GM19043 (cell line): ENCODE data around the gene UBE2D4.
A peak's percentile ranks its signal among the peaks of the same experiment; 100 is the strongest.

Experiments
- ATAC-seq: cut with Tn5 transposase; IDR thresholded peaks from one replicate; pipeline ENCODE4 v1.9.1; 2021; ENCODE audit warnings: low read depth; ENCODE audit not compliant: unreplicated experiment

UBE2D4 gene

GRCh38 chr7:43906331-43907010 is 19.8 kb upstream of the UBE2D4 start, which contains the start of gene URGCP:
Gene URGCP, minus strand, starts transcription at chr7:43906596. Its CDS starts 21 bp downstream, at chr7:43906575.
- peak; percentile 75 for ATAC-seq

- no peak for ATAC-seq
Observed at GRCh38 chr7:43914795-43915194, 11.4 kb upstream of the UBE2D4 start.

- no peak for ATAC-seq
Observed at GRCh38 chr7:43915907-43916306, 10.3 kb upstream of the UBE2D4 start.

- ATAC-seq: no peak
Observed at GRCh38 chr7:43921423-43921822, 4.8 kb upstream of the UBE2D4 start.

GRCh38 chr7:43922726-43923125 is 3.5 kb upstream of the UBE2D4 start:
- no peak for ATAC-seq

GRCh38 chr7:43926798-43927123 is 525 bp downstream of the UBE2D4 start:
- ATAC-seq: peak; percentile 15

- no peak for ATAC-seq
Observed at GRCh38 chr7:43927810-43928209, 1.6 kb downstream of the UBE2D4 start.

- ATAC-seq: no peak
Observed at GRCh38 chr7:43929529-43930457, 3.6 kb downstream of the UBE2D4 start.

- ATAC-seq: no peak
Observed at GRCh38 chr7:43931346-43931745, 5.1 kb downstream of the UBE2D4 start.

- ATAC-seq: no peak
Observed at GRCh38 chr7:43933902-43934560, 7.8 kb downstream of the UBE2D4 start.

GRCh38 chr7:43937444-43937843 is 11.2 kb downstream of the UBE2D4 start:
- ATAC-seq: no peak

- ATAC-seq: no peak
Observed at GRCh38 chr7:43938892-43939482, 12.8 kb downstream of the UBE2D4 start.

- ATAC-seq: no peak
Observed at GRCh38 chr7:43942250-43942649, 16.0 kb downstream of the UBE2D4 start.

- ATAC-seq: no peak
Observed at GRCh38 chr7:43942997-43943396, 16.8 kb downstream of the UBE2D4 start.

GRCh38 chr7:43943417-43944187 is 17.4 kb downstream of the UBE2D4 start:
- ATAC-seq: no peak

- ATAC-seq: no peak
Observed at GRCh38 chr7:43944286-43944685, 18.1 kb downstream of the UBE2D4 start.

GRCh38 chr7:43952028-43952427 is 25.8 kb downstream of the UBE2D4 start:
- no peak for ATAC-seq

- no peak for ATAC-seq
Observed at GRCh38 chr7:43953071-43953470, 26.8 kb downstream of the UBE2D4 start.

GRCh38 chr7:43954524-43955228 is 28.4 kb downstream of the UBE2D4 start:
- peak; percentile 59 for ATAC-seq

GRCh38 chr7:43956027-43956426 is 29.8 kb downstream of the UBE2D4 start:
- no peak for ATAC-seq
